ENCODE results near the gene BDKRB2. TPM values are rescaled to one million over a fixed set of nuclear protein-coding genes. Genes with fewer than 3 reads are reported as not detected.
A peak's percentile ranks its signal among the peaks of the same experiment; 100 is the strongest.

Gene BDKRB2
- total and polyA plus RNA-seq, 8 donors: 3.8 to 9.6 (median 6.6) TPM

DNA sequence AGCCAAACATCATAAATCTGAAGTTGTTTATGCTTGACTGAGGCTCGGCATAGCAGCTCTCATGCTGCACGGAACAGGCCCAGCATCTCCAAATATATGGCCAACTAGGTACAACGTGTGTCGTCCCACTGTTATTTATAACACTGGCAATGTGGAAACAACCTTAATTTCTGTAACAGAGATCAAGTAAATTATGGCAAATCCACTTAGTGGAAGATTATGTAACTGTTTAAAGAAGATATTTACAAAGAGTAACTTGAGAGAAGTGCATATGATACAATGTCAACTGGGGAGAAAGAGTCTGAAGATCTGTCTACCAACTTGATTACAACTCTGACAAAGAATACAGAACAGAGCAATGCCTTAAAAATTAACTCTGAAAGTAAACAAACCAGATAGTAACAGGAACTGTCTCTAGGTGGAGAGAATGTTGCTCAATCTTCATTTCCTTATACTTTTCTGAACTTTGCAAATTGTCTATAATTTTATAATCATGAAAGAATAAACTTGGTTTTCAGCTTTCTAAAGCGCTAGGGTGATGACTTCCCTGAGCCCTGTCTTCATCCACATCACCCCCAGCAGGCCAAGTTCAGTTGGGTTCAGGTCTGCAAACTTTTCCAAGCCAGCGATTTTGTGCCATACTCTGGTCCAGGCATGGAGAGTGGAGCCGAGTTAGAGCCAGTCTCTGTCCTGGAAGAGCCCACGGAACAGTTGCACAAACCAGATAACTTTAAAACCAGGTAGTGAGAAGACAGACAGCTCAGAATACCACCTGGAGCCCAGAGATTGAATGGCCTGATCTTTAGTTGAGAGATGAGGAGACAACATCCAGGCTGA is 44.3 kb upstream of the BDKRB2 start:
- ATAC-seq: peak in 1 of 4 donors; percentile 54
- intact Hi-C loops (cut with DNase I): no loop called here
- FAIRE-seq: peak; percentile 39
- DNase-seq: peak in 1 of 6 donors; percentile 14
- TF ChIP-seq, protein P1, sequence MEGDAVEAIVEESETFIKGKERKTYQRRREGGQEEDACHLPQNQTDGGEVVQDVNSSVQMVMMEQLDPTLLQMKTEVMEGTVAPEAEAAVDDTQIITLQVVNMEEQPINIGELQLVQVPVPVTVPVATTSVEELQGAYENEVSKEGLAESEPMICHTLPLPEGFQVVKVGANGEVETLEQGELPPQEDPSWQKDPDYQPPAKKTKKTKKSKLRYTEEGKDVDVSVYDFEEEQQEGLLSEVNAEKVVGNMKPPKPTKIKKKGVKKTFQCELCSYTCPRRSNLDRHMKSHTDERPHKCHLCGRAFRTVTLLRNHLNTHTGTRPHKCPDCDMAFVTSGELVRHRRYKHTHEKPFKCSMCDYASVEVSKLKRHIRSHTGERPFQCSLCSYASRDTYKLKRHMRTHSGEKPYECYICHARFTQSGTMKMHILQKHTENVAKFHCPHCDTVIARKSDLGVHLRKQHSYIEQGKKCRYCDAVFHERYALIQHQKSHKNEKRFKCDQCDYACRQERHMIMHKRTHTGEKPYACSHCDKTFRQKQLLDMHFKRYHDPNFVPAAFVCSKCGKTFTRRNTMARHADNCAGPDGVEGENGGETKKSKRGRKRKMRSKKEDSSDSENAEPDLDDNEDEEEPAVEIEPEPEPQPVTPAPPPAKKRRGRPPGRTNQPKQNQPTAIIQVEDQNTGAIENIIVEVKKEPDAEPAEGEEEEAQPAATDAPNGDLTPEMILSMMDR (IDR thresholded peaks at IDR 0.05): no peak
- no peaks in the 10 kb centered on the region for H3K36me3 ChIP-seq
- H3K9me3 ChIP-seq: no peaks in the 10 kb centered on the region
- no peaks in the 10 kb centered on the region for H3K4me1 ChIP-seq
- no peak overlapping the region for H3K4me3 ChIP-seq
- H3K27ac ChIP-seq: peak overlapping the region in 1 of 4 donors; percentile 8
- WGBS, 2 donors: 82 to 85% methylated on average over 8 of the region's 8 CpGs
- H3K27me3 ChIP-seq: no peaks in the 10 kb centered on the region

- FAIRE-seq (no peak), DNase-seq (peak in 2 of 6 donors; percentile 1 to 13), ATAC-seq (no peak)
- intact Hi-C loops (cut with DNase I): no loop called here
- Histone ChIP-seq H3K4me1 (no peaks in the 10 kb centered on the region), H3K9me3 (no peaks in the 10 kb centered on the region), H3K36me3 (no peaks in the 10 kb centered on the region), H3K27ac (peak overlapping the region in 1 of 4 donors; percentile 8), H3K27me3 (no peaks in the 10 kb centered on the region), H3K4me3 (no peak overlapping the region)
- 87 to 99% methylated on average over 4 of the region's 4 CpGs for WGBS, 2 donors
- TF ChIP-seq, protein P1 (IDR thresholded peaks at IDR 0.05): no peak
Observed at GRCh38 chr14:96160913-96161310, 43.7 kb upstream of the BDKRB2 start.

- Histone ChIP-seq H3K27me3 (no peaks in the 10 kb centered on the region), H3K4me3 (no peak overlapping the region), H3K36me3 (no peaks in the 10 kb centered on the region), H3K27ac (no peak overlapping the region), H3K9me3 (no peaks in the 10 kb centered on the region), H3K4me1 (no peaks in the 10 kb centered on the region)
- ATAC-seq (no peak), DNase-seq (no peak), FAIRE-seq (no peak)
- intact Hi-C loops (cut with DNase I): no loop called here
- 80 to 97% methylated on average over 2 of the region's 2 CpGs for WGBS, 2 donors
- TF ChIP-seq, protein P1 (IDR thresholded peaks at IDR 0.05): no peak
Observed at GRCh38 chr14:96161636-96162035, 43.0 kb upstream of the BDKRB2 start.

DNA sequence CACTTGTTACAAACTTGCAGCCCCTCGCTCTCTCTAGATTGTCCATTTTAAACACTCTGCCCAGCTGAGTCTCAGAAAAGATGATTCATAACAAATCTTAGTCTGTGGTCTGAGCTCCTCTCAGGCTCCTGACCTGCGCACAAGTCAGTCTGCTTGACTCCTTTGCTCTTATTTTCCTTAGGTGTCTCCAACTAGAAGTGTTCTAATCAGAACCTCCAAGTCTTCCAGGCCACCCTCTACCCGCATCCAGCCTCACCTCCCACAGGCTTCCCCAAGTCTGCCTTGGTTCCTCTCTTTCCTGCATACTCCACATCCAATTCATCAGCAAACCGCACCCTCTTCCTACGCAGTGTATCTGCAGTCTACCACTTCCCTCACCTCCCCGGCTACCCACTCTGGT is 42.4 kb upstream of the BDKRB2 start:
- no peaks in the 10 kb centered on the region for H3K9me3 ChIP-seq
- TF ChIP-seq, protein P1 (IDR thresholded peaks at IDR 0.05): no peak
- H3K27ac ChIP-seq: no peak overlapping the region
- no peaks in the 10 kb centered on the region for H3K36me3 ChIP-seq
- ATAC-seq (no peak), DNase-seq (peak in 1 of 6 donors; percentile 1), FAIRE-seq (no peak)
- intact Hi-C loops (cut with DNase I): no loop called here
- 90 to 94% methylated on average over 6 of the region's 6 CpGs for WGBS, 2 donors
- H3K27me3 ChIP-seq: no peaks in the 10 kb centered on the region
- H3K4me1 ChIP-seq: no peaks in the 10 kb centered on the region
- no peak overlapping the region for H3K4me3 ChIP-seq

- H3K27me3 ChIP-seq: no peaks in the 10 kb centered on the region
- no peaks in the 10 kb centered on the region for H3K4me1 ChIP-seq
- intact Hi-C loops (cut with DNase I): no loop called here
- ATAC-seq (no peak), FAIRE-seq (no peak), DNase-seq (peak in 1 of 6 donors; percentile 5)
- no peaks in the 10 kb centered on the region for H3K9me3 ChIP-seq
- TF ChIP-seq, protein P1 (IDR thresholded peaks at IDR 0.05): no peak
- no peaks in the 10 kb centered on the region for H3K36me3 ChIP-seq
- WGBS, 2 donors: 84 to 95% methylated on average over 4 of the region's 4 CpGs
- no peak overlapping the region for H3K27ac ChIP-seq
- H3K4me3 ChIP-seq: no peak overlapping the region
Observed at GRCh38 chr14:96162741-96163140, 41.9 kb upstream of the BDKRB2 start.

Measured in pancreas (tissue), 10 donors.